Heart left ventricle (tissue), 13 donors: ENCODE measurements around the gene LRP5.

ENCODE experiments used
- CTCF ChIP-seq, 12 donors: fragments of 200-600 bp; sonication (generic) in 4 of 12; IDR thresholded peaks; one replicate each; pipeline versions ENCODE4 v1.5.0 to v1.8.0; 2018 to 2022; ENCODE audit warnings: antibody characterized with exemption in 12 of 12, mild to moderate bottlenecking in 5 of 12
- POLR2A ChIP-seq, 2 donors: fragments of 450-650 bp; IDR thresholded peaks; one replicate each; pipeline ENCODE4 v1.6.1; 2017; ENCODE audit warnings: antibody characterized with exemption in 2 of 2, mild to moderate bottlenecking in 2 of 2, moderate library complexity in 2 of 2
- donor health status: ischemic (EF 13 %, LVEDD 7.1; RV severe dilation, severe dysfunction).
- donor health status: DM: no; HTN: yes; CAD: no.
- donor health status: DM: no; HTN: no; CAD: no.
- donor health status: ischemic (EF 25% LVEDD 6.9; RV normal size, moderate dysfunction).
- donor health status: ischemic (EF 25% LVEDD 5.7; RV mildly dilated, moderate dysfunction).
- donor health status: ischemic (EF 35%, LVEDD 5.7; RV mildly dilated, moderate dysfunction).
- donor health status: nonischemic (EF 11% LVEDD 7.7; RV severe dilation, severe dysfunction).
- donor health status: DM: yes; HTN: yes; CAD: no.
- donor health status: PGD.
- donor health status: ischemic (EF 29% LVEDD 5.4; RV normal size, mild dysfunction).
- donor health status: nonischemic (EF 23%, LVEDD 6.1; RV moderate dilation, normal function).

- TF ChIP-seq CTCF (IDR thresholded peaks at IDR 0.05) (no peak), POLR2A (IDR thresholded peaks at IDR 0.05) (no peak)
Observed at GRCh38 chr11:68340784-68341556, 28.6 kb downstream of the LRP5 start.
